ENCODE measurements around the gene ARGLU1. TPM values are rescaled to one million over a fixed set of nuclear protein-coding genes. Genes with fewer than 3 reads are reported as not detected.

Gene ARGLU1
- total RNA-seq, 1 experiment from 2014 or later = 66.5 TPM

DNA sequence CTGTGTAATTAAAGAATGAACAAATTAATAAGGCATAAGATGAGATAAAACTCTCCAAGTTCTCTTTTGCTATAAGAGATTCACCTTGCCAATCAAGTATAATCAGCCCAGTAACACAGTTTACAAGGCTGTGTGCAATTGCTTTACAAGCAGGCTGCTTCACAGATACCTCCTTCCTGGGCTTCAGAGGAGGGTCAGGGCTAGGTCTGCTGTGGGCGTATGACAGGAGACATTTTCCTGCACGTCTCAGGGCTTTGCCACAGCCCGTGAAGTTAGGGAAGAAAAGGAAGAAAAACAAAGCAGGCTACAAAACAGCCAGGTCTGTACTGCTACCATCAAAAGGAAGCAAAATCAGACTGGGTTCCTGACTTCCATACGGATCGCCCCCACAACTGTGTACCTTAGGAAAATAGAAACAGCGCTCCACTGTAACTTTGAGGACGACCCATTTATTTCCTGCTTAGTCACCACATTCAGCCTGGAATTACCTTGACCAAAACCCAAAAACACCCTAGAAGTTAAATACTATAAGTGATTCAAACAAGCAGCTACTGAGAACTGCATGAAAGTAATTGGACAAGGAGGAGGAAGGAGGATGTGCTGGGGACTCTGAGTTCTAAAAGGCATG lies 44.9 kb downstream of the ARGLU1 start:
- DNase-seq (ENCODE audit: low spot score) = no peak
- no peaks in the 10 kb centered on the region for H3K9me3 ChIP-seq (ENCODE audit: low read depth, low read length, poor library complexity, severe bottlenecking)
- no TSS peak for BruUV-seq (replicated peaks)
- TF ChIP-seq, protein P1, sequence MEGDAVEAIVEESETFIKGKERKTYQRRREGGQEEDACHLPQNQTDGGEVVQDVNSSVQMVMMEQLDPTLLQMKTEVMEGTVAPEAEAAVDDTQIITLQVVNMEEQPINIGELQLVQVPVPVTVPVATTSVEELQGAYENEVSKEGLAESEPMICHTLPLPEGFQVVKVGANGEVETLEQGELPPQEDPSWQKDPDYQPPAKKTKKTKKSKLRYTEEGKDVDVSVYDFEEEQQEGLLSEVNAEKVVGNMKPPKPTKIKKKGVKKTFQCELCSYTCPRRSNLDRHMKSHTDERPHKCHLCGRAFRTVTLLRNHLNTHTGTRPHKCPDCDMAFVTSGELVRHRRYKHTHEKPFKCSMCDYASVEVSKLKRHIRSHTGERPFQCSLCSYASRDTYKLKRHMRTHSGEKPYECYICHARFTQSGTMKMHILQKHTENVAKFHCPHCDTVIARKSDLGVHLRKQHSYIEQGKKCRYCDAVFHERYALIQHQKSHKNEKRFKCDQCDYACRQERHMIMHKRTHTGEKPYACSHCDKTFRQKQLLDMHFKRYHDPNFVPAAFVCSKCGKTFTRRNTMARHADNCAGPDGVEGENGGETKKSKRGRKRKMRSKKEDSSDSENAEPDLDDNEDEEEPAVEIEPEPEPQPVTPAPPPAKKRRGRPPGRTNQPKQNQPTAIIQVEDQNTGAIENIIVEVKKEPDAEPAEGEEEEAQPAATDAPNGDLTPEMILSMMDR (conservative IDR thresholded peaks at IDR 0.05; ENCODE audit: low read depth, low read length) = no peak
- TF ChIP-seq EZH2 (IDR thresholded peaks at IDR 0.05; ENCODE audit: borderline replicate concordance, low read depth, low read length, poor library complexity, severe bottlenecking) = no peak
- intact Hi-C loops (cut with micrococcal nuclease; ENCODE audit: unreplicated experiment) = no loop called here
- ChIA-PET CTCF (no interaction called here), POLR2A (ENCODE audit: low non-redundant PET) (no interaction called here)
- no peaks in the 10 kb centered on the region for H3K36me3 ChIP-seq (ENCODE audit: insufficient read depth, low read length, poor library complexity, severe bottlenecking)
- no peak overlapping the region for H3K27ac ChIP-seq (ENCODE audit: low read depth, low read length, poor library complexity, severe bottlenecking)
- no peak overlapping the region for H3K4me3 ChIP-seq (ENCODE audit: low read depth, low read length, poor library complexity, severe bottlenecking)
- no peaks in the 10 kb centered on the region for H3K4me1 ChIP-seq (ENCODE audit: insufficient read depth, low read length, poor library complexity, severe bottlenecking)
- peaks cover 2% of the 10 kb centered on the region for H3K27me3 ChIP-seq (replicated peaks; ENCODE audit: insufficient read depth, low read depth, low read length, poor library complexity)

DNA sequence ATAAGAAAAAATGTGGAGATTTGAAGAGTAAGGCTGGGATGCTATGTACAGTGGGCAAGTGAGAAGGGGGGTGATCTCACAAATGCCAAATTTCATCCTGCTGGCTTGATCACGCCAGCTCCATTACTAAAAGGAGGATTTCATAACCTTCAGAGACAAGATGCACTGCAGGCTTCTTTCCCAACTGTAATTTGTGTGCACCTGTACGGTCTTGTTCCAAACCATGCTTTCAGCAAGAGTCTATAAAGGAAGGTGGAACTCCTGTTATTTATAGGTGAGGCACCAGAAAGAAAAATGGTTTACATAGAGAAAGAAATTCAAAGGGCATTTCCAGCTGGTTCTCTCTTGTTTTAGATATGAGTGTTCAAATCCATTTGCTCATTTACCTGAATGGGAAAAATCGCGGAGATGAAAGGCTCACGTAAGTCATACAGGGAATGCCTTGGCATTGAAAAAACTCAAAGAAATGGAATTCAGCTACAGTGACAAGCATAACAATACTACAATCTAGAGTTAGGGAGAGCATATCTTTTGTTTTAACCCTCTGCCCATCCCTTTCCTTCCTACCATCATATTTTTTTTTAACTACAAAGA lies 45.7 kb downstream of the ARGLU1 start:
- BruUV-seq (replicated peaks) = no TSS peak

DNA sequence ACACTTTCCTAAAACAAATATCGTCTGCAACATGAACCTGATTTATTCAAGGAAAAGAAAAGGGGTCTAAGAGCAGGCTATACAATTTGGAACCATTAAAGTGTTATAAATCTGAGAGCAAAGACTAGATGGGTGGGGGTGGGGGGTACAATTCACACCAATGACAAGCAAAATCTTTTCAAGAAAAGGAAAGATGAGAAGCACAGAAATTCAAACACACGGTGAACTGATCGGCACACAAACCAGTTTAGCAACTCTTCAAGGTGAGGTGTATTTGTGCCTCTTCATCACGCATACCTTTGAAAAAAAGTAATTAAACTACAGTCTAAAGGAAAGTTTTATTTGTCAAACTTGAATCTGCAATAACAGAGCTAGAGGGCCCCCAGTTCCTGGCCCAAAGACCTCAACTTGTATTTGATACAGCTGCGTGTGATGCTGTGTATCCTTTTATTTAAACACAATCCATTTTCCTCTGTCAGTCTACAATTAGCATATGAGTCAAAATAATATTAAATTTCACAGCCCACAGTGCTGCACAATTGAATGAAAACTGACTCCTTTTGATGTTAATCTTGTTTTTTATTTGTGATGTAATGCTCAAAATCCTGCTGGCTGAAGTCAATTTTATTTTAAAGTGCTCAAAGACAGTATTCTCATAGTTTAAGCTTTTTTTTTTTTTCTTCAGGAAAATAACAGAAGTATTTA lies 46.7 kb downstream of the ARGLU1 start:
- CTCF ChIA-PET = no interaction called here
- BruUV-seq (replicated peaks) = no TSS peak
- no peaks in the 10 kb centered on the region for H3K36me3 ChIP-seq (ENCODE audit: insufficient read depth, low read length, poor library complexity, severe bottlenecking)
- TF ChIP-seq, protein P1 (conservative IDR thresholded peaks at IDR 0.05; ENCODE audit: low read depth, low read length) = no peak
- TF ChIP-seq EZH2 (IDR thresholded peaks at IDR 0.05; ENCODE audit: borderline replicate concordance, low read depth, low read length, poor library complexity, severe bottlenecking) = no peak
- intact Hi-C loops (cut with micrococcal nuclease; ENCODE audit: unreplicated experiment) = loop anchor here (2.0 kb wide), 1 partner anchor 436 kb away; no protein-coding TSS in a partner anchor
- no peak overlapping the region for H3K4me3 ChIP-seq (ENCODE audit: low read depth, low read length, poor library complexity, severe bottlenecking)
- H3K27ac ChIP-seq (ENCODE audit: low read depth, low read length, poor library complexity, severe bottlenecking) = no peak overlapping the region
- H3K9me3 ChIP-seq (ENCODE audit: low read depth, low read length, poor library complexity, severe bottlenecking) = no peaks in the 10 kb centered on the region
- DNase-seq (ENCODE audit: low spot score) = no peak
- peaks cover 2% of the 10 kb centered on the region for H3K27me3 ChIP-seq (replicated peaks; ENCODE audit: insufficient read depth, low read depth, low read length, poor library complexity)
- no peaks in the 10 kb centered on the region for H3K4me1 ChIP-seq (ENCODE audit: insufficient read depth, low read length, poor library complexity, severe bottlenecking)
- POLR2A ChIA-PET (ENCODE audit: low non-redundant PET) = no interaction called here

More for the DNA sequence above, 45.7 kb downstream of the ARGLU1 start:
- no peaks in the 10 kb centered on the region for H3K36me3 ChIP-seq (ENCODE audit: insufficient read depth, low read length, poor library complexity, severe bottlenecking)
- TF ChIP-seq EZH2 (IDR thresholded peaks at IDR 0.05; ENCODE audit: borderline replicate concordance, low read depth, low read length, poor library complexity, severe bottlenecking) = no peak
- POLR2A ChIA-PET (ENCODE audit: low non-redundant PET) = no interaction called here
- CTCF ChIA-PET = no interaction called here
- no peak for DNase-seq (ENCODE audit: low spot score)
- H3K9me3 ChIP-seq (ENCODE audit: low read depth, low read length, poor library complexity, severe bottlenecking) = no peaks in the 10 kb centered on the region
- intact Hi-C loops (cut with micrococcal nuclease; ENCODE audit: unreplicated experiment) = no loop called here
- peaks cover 2% of the 10 kb centered on the region for H3K27me3 ChIP-seq (replicated peaks; ENCODE audit: insufficient read depth, low read depth, low read length, poor library complexity)
- no peak overlapping the region for H3K27ac ChIP-seq (ENCODE audit: low read depth, low read length, poor library complexity, severe bottlenecking)
- H3K4me3 ChIP-seq (ENCODE audit: low read depth, low read length, poor library complexity, severe bottlenecking) = no peak overlapping the region
- H3K4me1 ChIP-seq (ENCODE audit: insufficient read depth, low read length, poor library complexity, severe bottlenecking) = no peaks in the 10 kb centered on the region
